H1 (cell line): ENCODE results near the gene GMPR2. TPM values are rescaled to one million over a fixed set of nuclear protein-coding genes. Genes with fewer than 3 reads are reported as not detected.

ENCODE experiments used
- CTCF ChIA-PET: fragments of 300-600 bp; sonication (Branson Sonifier 250); formaldehyde crosslinking; loops from one replicate; lab custom pipeline; 2021; ENCODE audit not compliant: partially characterized antibody; lab: Charles Lee
- POLR2A ChIA-PET: fragments of 300-600 bp; sonication (Branson Sonifier 250); formaldehyde crosslinking; loops from one replicate; lab custom pipeline; 2021; ENCODE audit warnings: inconsistent platforms; ENCODE audit not compliant: partially characterized antibody; lab: Charles Lee
- DNase-seq, 2 experiments: peaks; one replicate each; pipeline versions ENCODE4 v3.0.0 to v3.0.0-alpha.2; 2010 to 2022; ENCODE audit warnings: low spot score in 2 of 2, low read depth in 1 of 2, mixed read lengths in 1 of 2
- FAIRE-seq: peaks from 2 replicates; lab custom pipeline; 2011; peaks lifted over from hg19 to GRCh38; lab: Jason Lieb, UNC
- H2AFZ ChIP-seq: 2 replicates; pipeline ENCODE4 v1.8.1; 2012; ENCODE audit warnings: low read length, inconsistent platforms
- H2AK5ac ChIP-seq: 2 replicates; pipeline ENCODE4 v1.6.1; 2013; ENCODE audit warnings: low read depth, low read length
- H2BK120ac ChIP-seq: replicated peaks from 2 replicates; pipeline ENCODE3; 2013; ENCODE audit warnings: low read depth, low read length, inconsistent platforms
- H2BK12ac ChIP-seq: 2 replicates; pipeline ENCODE4 v1.6.1; 2013; ENCODE audit warnings: low read depth, low read length
- H2BK15ac ChIP-seq: 2 replicates; pipeline ENCODE4 v1.6.1; 2013; ENCODE audit warnings: low read length
- H2BK20ac ChIP-seq: 2 replicates; pipeline ENCODE4 v1.6.1; 2013; ENCODE audit warnings: low read length
- H2BK5ac ChIP-seq: 2 replicates; pipeline ENCODE4 v1.6.1; 2013; ENCODE audit warnings: low read depth, low read length
- H3K14ac ChIP-seq: 2 replicates; pipeline ENCODE4 v1.6.1; 2013; ENCODE audit warnings: inconsistent platforms; ENCODE audit not compliant: insufficient read length
- H3K18ac ChIP-seq: 2 replicates; pipeline ENCODE4 v1.6.1; 2013; ENCODE audit warnings: low read length; ENCODE audit errors: extremely low read depth
- H3K23ac ChIP-seq: 2 replicates; pipeline ENCODE4 v1.6.1; 2013; ENCODE audit warnings: inconsistent platforms; ENCODE audit not compliant: insufficient read length
- H3K23me2 ChIP-seq: 2 replicates; pipeline ENCODE4 v1.6.1; 2013; ENCODE audit warnings: low read depth, low read length
- H3K27ac ChIP-seq: 2 replicates; pipeline ENCODE4 v1.6.1; 2011; ENCODE audit warnings: low read depth, low read length, inconsistent platforms
- H3K27me3 ChIP-seq, 4 experiments: replicated peaks in 1 of 4; 1 replicate in 1 of 4; 2 replicates in 3 of 4; pipeline versions ENCODE4 v1.6.1 to v1.8.1; 2011 to 2013; ENCODE audit warnings: low read length in 3 of 4, mild to moderate bottlenecking in 3 of 4, inconsistent platforms in 2 of 4, mixed read lengths in 2 of 4, moderate library complexity in 1 of 4; ENCODE audit not compliant: control insufficient read depth in 3 of 4, insufficient read depth in 3 of 4; ENCODE audit errors: extremely low read depth in 1 of 4
- H3K36me3 ChIP-seq, 4 experiments: 2 replicates each; pipeline versions ENCODE4 v1.6.1 to v1.8.1; 2011 to 2013; ENCODE audit warnings: mild to moderate bottlenecking in 4 of 4, low read length in 3 of 4, moderate library complexity in 2 of 4, control low read depth in 1 of 4, inconsistent platforms in 1 of 4; ENCODE audit not compliant: insufficient read depth in 4 of 4, control insufficient read depth in 2 of 4
- H3K4ac ChIP-seq: replicated peaks from 2 replicates; pipeline ENCODE3; 2013; ENCODE audit warnings: low read length, low read depth, mixed read lengths, inconsistent platforms; ENCODE audit not compliant: insufficient read length
- H3K4me1 ChIP-seq, 4 experiments: replicated peaks in 1 of 4; 1 replicate in 1 of 4; 2 replicates in 3 of 4; pipeline versions ENCODE4 v1.6.1 to v1.8.1; 2011 to 2013; ENCODE audit warnings: low read length in 3 of 4, inconsistent platforms in 2 of 4, mixed read lengths in 1 of 4; ENCODE audit not compliant: insufficient read depth in 4 of 4, control insufficient read depth in 3 of 4
- H3K4me2 ChIP-seq, 2 experiments: 2 replicates each; pipeline versions ENCODE4 v1.6.1 to v1.8.1; 2011 to 2013; ENCODE audit warnings: low read depth in 2 of 2, low read length in 2 of 2, control low read depth in 1 of 2, inconsistent platforms in 1 of 2, mild to moderate bottlenecking in 1 of 2; ENCODE audit not compliant: insufficient read depth in 1 of 2
- H3K4me3 ChIP-seq, 4 experiments: fragments of 200-600, 300-600 bp in 1 of 4; sonication (generic), shearing (Covaris generic), sonication (Bioruptor Twin) in 1 of 4; 2 replicates each; pipeline versions ENCODE4 v1.5.1 to v1.8.1; 2011 to 2016; ENCODE audit warnings: low read length in 4 of 4, low read depth in 3 of 4, control low read depth in 2 of 4, inconsistent platforms in 2 of 4, mild to moderate bottlenecking in 2 of 4, mixed read lengths in 1 of 4, moderate library complexity in 1 of 4; ENCODE audit not compliant: insufficient read depth in 2 of 4; ENCODE audit errors: extremely low read depth in 1 of 4
- H3K56ac ChIP-seq: replicated peaks from 2 replicates; pipeline ENCODE3; 2013; ENCODE audit warnings: low read depth, mild to moderate bottlenecking, mixed read lengths, low read length, inconsistent platforms; ENCODE audit not compliant: insufficient read length
- H3K79me1 ChIP-seq: 2 replicates; pipeline ENCODE4 v1.6.1; 2013; ENCODE audit warnings: low read depth, low read length, control low read depth
- H3K79me2 ChIP-seq, 2 experiments: 2 replicates each; pipeline versions ENCODE4 v1.6.1 to v1.8.1; 2012 to 2013; ENCODE audit warnings: low read length in 2 of 2, mild to moderate bottlenecking in 2 of 2, inconsistent platforms in 1 of 2; ENCODE audit not compliant: insufficient read depth in 2 of 2, control insufficient read depth in 1 of 2
- H3K9ac ChIP-seq, 4 experiments: replicated peaks in 1 of 4; 1 replicate in 1 of 4; 2 replicates in 3 of 4; pipeline versions ENCODE4 v1.6.1 to v1.8.1; 2011 to 2013; ENCODE audit warnings: low read depth in 3 of 4, low read length in 3 of 4, control low read depth in 2 of 4, mild to moderate bottlenecking in 2 of 4, moderate library complexity in 2 of 4, inconsistent platforms in 1 of 4; ENCODE audit errors: extremely low read depth in 1 of 4
- H3K9me3 ChIP-seq, 2 experiments: 2 replicates each; pipeline versions ENCODE4 v1.6.1 to v1.8.1; 2012 to 2013; ENCODE audit warnings: mild to moderate bottlenecking in 2 of 2, moderate library complexity in 2 of 2, control low read depth in 1 of 2, inconsistent platforms in 1 of 2, low read depth in 1 of 2, low read length in 1 of 2, mixed read lengths in 1 of 2; ENCODE audit not compliant: insufficient read depth in 2 of 2
- H4K20me1 ChIP-seq, 2 experiments: replicated peaks in 1 of 2; 2 replicates each; pipeline versions ENCODE3 to v1.8.1; 2011 to 2013; ENCODE audit warnings: inconsistent platforms in 2 of 2, low read length in 2 of 2, mild to moderate bottlenecking in 1 of 2; ENCODE audit not compliant: insufficient read depth in 2 of 2, control insufficient read depth in 1 of 2
- H4K5ac ChIP-seq: 2 replicates; pipeline ENCODE4 v1.6.1; 2013; ENCODE audit warnings: low read length, low read depth, mixed read lengths, inconsistent platforms; ENCODE audit not compliant: insufficient read length
- H4K8ac ChIP-seq: 2 replicates; pipeline ENCODE4 v1.8.0; 2013; ENCODE audit warnings: mild to moderate bottlenecking, moderate library complexity, low read length, inconsistent platforms; ENCODE audit not compliant: insufficient read depth; ENCODE audit errors: extremely low read depth
- H4K91ac ChIP-seq: replicated peaks from 2 replicates; pipeline ENCODE3; 2013; ENCODE audit warnings: low read length, mixed read lengths, inconsistent platforms; ENCODE audit not compliant: insufficient read length
- ATF3 ChIP-seq: IDR thresholded peaks from 2 replicates; pipeline ENCODE4 v1.6.1; 2011; ENCODE audit warnings: low read depth, mild to moderate bottlenecking, low read length; ENCODE audit not compliant: insufficient read depth
- CHD1 ChIP-seq: IDR thresholded peaks from 2 replicates; pipeline ENCODE4 v1.6.1; 2012; ENCODE audit warnings: low read depth, low read length, improper control_type of control experiment
- CTBP2 ChIP-seq: IDR thresholded peaks from 2 replicates; pipeline ENCODE4 v1.7.0; 2011; ENCODE audit warnings: borderline replicate concordance, mild to moderate bottlenecking, moderate library complexity, mixed read lengths, low read length; ENCODE audit not compliant: insufficient read depth, insufficient read length
- E2F6 ChIP-seq: IDR thresholded peaks from 2 replicates; pipeline ENCODE4 v1.6.1; 2012; ENCODE audit warnings: inconsistent platforms
- FOSL1 ChIP-seq: IDR thresholded peaks from 2 replicates; pipeline ENCODE4 v1.6.1; 2011; ENCODE audit warnings: mild to moderate bottlenecking, low read depth, low read length, moderate library complexity; ENCODE audit not compliant: insufficient read depth
- GTF2F1 ChIP-seq: IDR thresholded peaks from 2 replicates; pipeline ENCODE4 v1.6.1; 2012; ENCODE audit warnings: low read depth, low read length, improper control_type of control experiment, borderline replicate concordance
- KDM4A ChIP-seq: IDR thresholded peaks from one replicate; pipeline ENCODE4 v1.7.1; 2012; ENCODE audit warnings: low read depth, mild to moderate bottlenecking, moderate library complexity, low read length, inconsistent platforms; ENCODE audit not compliant: severe bottlenecking
- POU5F1 ChIP-seq: IDR thresholded peaks from 2 replicates; pipeline ENCODE4 v1.6.1; 2011; ENCODE audit warnings: low read depth, mild to moderate bottlenecking, low read length, moderate library complexity
- TAF1 ChIP-seq: IDR thresholded peaks from 2 replicates; pipeline ENCODE4 v1.6.1; 2011; ENCODE audit warnings: mild to moderate bottlenecking, low read depth, low read length
- YY1 ChIP-seq: IDR thresholded peaks from 2 replicates; pipeline ENCODE4 v1.6.1; 2011; ENCODE audit warnings: low read depth, mild to moderate bottlenecking, low read length
- WGBS, 2 experiments: shearing (Covaris generic) in 1 of 2; methylation state at CpG; one replicate each; pipeline versions ENCODE4 v1.1.6 to v1.1.7; 2013 to 2015; ENCODE audit warnings: low lambda C conversion rate in 2 of 2, mixed read lengths in 2 of 2, inconsistent platforms in 1 of 2, low coverage in 1 of 2, missing lambda C conversion rate in 1 of 2; ENCODE audit not compliant: insufficient replicate concordance in 2 of 2, insufficient coverage in 1 of 2, insufficient read length in 1 of 2; ENCODE audit errors: extremely low coverage in 1 of 2, missing lambda C conversion rate in 1 of 2; 5-methylcytosine and 5-hydroxymethylcytosine counted together
- polyA plus RNA-seq, 7 experiments: library from polyadenylated mRNA; depleted of rRNA in 3 of 7; stranded (reverse) in 5 of 7; unstranded in 2 of 7; fragments of >200 nt in 5 of 7; fragments of 200-250 nt in 2 of 7; gene quantifications; 1 replicate in 5 of 7; 2 replicates in 1 of 7; 4 replicates in 1 of 7; pipeline versions ENCODE4 v1.2.1 to v1.2.3, GENCODE V29; 2011 to 2013; ENCODE audit warnings: missing spikeins in 2 of 7, mixed read lengths in 2 of 7
- total RNA-seq: library from RNA; stranded (reverse); fragmentation: NEBNext Ultra II Directional; extraction: Animal tissue kit (Norgen Biotek cat#: 25700); gene quantifications from 2 replicates; pipeline ENCODE4 v1.2.1, GENCODE V29; 2021

The GMPR2 gene
- total and polyA plus RNA-seq, 2 of the 8 experiments (the other 6 are each of a cell fraction or from before 2014, with no cell fraction given) = 61.6 to 85.3 TPM

DNA sequence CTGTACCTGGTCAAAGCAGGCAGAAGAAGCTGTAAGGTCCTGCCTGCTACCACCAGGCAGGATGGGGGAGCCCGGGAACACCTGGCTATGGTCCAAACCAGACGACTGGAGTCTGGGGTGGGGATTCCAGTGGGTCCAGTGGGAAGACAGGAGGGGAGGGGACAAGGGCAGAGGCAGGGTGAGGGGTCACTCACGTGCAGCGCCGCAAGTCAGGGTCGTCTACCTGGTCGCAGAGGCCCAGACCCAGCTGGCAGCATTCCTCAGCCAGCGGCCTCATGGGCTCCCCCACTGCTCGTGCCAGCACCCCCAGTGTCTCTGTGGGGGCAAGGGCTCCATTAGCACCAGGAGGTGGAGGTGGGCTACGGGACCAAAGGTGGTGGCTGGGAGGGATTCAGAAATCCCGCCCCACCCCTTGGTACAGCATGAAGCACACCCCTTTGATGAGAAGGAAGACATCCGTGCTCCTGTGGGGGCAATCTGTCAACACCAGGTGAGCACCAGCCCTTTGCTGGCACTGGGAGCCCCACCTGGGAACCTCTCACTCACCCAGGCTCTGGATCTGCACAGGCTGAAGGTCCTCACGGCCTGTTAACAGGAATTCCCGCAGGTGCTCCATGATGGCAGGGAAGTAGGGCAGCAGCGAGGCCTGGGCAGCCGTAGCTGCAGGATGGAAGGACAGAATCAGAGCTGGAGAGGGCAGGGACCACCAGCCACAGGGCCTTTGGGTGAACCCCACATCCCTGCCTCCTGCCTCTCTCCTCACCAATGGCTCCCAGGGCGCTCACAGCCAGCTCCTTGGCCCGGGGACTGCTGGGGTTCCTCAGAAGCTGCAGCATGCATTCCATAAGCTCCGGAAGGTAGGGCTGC, 48.4 kb upstream of the GMPR2 start:
- H2BK12ac ChIP-seq = no peak overlapping the region
- no peak overlapping the region for H2BK20ac ChIP-seq
- ChIA-PET CTCF (interaction anchor here (0.6 to 1.5 kb wide), 3 partner anchors 11 to 1632 kb away, joined by 3 to 8 read pairs (median 3); partner anchors contain the start of gene IRF9), POLR2A (interaction anchor here (0.6 to 9.3 kb wide), 8 partner anchors 9 to 43 kb away, joined by 3 to 158 read pairs (median 6); partner anchors contain the start of genes EMC9, IRF9, MDP1 and REC8)
- no peak overlapping the region for H2AK5ac ChIP-seq
- DNase-seq (no peak), FAIRE-seq (no peak)
- H2BK5ac ChIP-seq = no peak overlapping the region
- H4K20me1 ChIP-seq = peaks cover 2 to 25% of the 10 kb centered on the region in 2 experiments
- no peak overlapping the region for H4K5ac ChIP-seq
- peaks cover 20 to 75% (median 61%) of the 10 kb centered on the region in 4 experiments; a peak in 7 of 8 replicates for H3K36me3 ChIP-seq
- 95% methylated on average over 15 of the region's 19 CpGs; no CpG with 5 or more reads in 1 of the 2 experiments for WGBS, 2 experiments
- no peak overlapping the region for H3K9ac ChIP-seq
- H3K23ac ChIP-seq = no peak overlapping the region
- no peaks in the 10 kb centered on the region for H3K27me3 ChIP-seq
- no peak overlapping the region for H3K18ac ChIP-seq
- peaks cover 0 to 13% of the 10 kb centered on the region in 2 experiments; a peak in 2 of 4 replicates for H3K79me2 ChIP-seq
- H3K27ac ChIP-seq = no peak overlapping the region
- H3K79me1 ChIP-seq = peaks cover 14% of the 10 kb centered on the region
- no peak overlapping the region for H2BK120ac ChIP-seq
- H4K91ac ChIP-seq = no peak overlapping the region
- no peak overlapping the region for H4K8ac ChIP-seq
- no peak overlapping the region for H3K56ac ChIP-seq
- no peak overlapping the region for H3K4ac ChIP-seq
- H3K9me3 ChIP-seq = no peaks in the 10 kb centered on the region
- no peak overlapping the region for H2AFZ ChIP-seq
- peaks cover 5% of the 10 kb centered on the region for H3K23me2 ChIP-seq
- H3K4me3 ChIP-seq = no peak overlapping the region
- peaks cover 0 to 7% (median 4%) of the 10 kb centered on the region in 4 experiments; a peak in 6 of 7 replicates for H3K4me1 ChIP-seq
- H3K14ac ChIP-seq = no peak overlapping the region
- no peak overlapping the region for H2BK15ac ChIP-seq
- H3K4me2 ChIP-seq = no peak overlapping the region
- TF ChIP-seq POU5F1 (no peak), E2F6 (no peak), KDM4A (no peak), YY1 (no peak), FOSL1 (no peak), TAF1 (no peak), CHD1 (no peak), GTF2F1 (no peak), CTBP2 (no peak), ATF3 (no peak)
